Measurements from ENCODE around the gene ADGRD1.
"Not testable (repeated sequence)": the region's sequence is repeated elsewhere in the genome, so short reads cannot be mapped to it uniquely, and the experiment has no call there.

Gene ADGRD1

DNA sequence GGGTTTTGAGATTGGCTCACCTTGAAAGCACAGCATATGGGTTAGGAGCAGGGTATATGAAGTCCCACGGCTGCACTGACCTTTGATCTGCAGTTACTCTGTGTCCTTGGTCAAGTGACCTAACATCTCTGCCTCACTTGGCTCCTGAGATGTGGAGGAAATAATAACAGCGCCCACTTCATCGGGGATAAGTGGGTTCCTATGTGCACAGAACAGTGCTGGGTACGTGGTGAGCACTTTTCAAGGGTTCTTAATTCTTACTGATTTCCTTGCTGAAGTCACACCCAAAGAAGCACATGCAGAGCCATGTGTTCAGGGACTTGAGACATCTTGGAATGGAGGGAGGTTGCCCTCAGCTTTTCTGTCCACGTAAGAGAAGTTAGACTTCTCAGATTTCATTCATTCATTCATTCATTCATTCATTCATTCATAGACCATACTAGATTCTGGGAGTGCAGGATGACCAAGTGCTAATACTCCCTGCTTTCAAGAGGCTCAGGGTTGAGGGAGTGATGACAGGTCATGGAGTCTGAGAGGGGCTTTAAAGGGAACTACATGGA is 39.4 kb downstream of the ADGRD1 start:
- H3K27ac ChIP-seq (replicated peaks) = no peak overlapping the region
- H3K4me3 ChIP-seq (replicated peaks; ENCODE audit: insufficient read depth, low read length) = no peak overlapping the region
- DNase-seq (ENCODE audit: low read depth in 1 of 2, low spot score in 1 of 2) = no peak
- H3K27me3 ChIP-seq (ENCODE audit: insufficient read depth, poor library complexity, severe bottlenecking) = no peaks in the 10 kb centered on the region
- TF ChIP-seq GABPA (IDR thresholded peaks at IDR 0.05; ENCODE audit: low read depth) (no peak), POLR2AphosphoS5 (IDR thresholded peaks at IDR 0.05; ENCODE audit: low read depth) (no peak), SPI1 (IDR thresholded peaks at IDR 0.05; ENCODE audit: borderline replicate concordance, low read depth) (no peak)
- TF ChIP-seq, protein P1, sequence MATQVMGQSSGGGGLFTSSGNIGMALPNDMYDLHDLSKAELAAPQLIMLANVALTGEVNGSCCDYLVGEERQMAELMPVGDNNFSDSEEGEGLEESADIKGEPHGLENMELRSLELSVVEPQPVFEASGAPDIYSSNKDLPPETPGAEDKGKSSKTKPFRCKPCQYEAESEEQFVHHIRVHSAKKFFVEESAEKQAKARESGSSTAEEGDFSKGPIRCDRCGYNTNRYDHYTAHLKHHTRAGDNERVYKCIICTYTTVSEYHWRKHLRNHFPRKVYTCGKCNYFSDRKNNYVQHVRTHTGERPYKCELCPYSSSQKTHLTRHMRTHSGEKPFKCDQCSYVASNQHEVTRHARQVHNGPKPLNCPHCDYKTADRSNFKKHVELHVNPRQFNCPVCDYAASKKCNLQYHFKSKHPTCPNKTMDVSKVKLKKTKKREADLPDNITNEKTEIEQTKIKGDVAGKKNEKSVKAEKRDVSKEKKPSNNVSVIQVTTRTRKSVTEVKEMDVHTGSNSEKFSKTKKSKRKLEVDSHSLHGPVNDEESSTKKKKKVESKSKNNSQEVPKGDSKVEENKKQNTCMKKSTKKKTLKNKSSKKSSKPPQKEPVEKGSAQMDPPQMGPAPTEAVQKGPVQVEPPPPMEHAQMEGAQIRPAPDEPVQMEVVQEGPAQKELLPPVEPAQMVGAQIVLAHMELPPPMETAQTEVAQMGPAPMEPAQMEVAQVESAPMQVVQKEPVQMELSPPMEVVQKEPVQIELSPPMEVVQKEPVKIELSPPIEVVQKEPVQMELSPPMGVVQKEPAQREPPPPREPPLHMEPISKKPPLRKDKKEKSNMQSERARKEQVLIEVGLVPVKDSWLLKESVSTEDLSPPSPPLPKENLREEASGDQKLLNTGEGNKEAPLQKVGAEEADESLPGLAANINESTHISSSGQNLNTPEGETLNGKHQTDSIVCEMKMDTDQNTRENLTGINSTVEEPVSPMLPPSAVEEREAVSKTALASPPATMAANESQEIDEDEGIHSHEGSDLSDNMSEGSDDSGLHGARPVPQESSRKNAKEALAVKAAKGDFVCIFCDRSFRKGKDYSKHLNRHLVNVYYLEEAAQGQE (IDR thresholded peaks at IDR 0.05; ENCODE audit: insufficient replicate concordance, low read depth) = no peak
- TF ChIP-seq, protein P2, sequence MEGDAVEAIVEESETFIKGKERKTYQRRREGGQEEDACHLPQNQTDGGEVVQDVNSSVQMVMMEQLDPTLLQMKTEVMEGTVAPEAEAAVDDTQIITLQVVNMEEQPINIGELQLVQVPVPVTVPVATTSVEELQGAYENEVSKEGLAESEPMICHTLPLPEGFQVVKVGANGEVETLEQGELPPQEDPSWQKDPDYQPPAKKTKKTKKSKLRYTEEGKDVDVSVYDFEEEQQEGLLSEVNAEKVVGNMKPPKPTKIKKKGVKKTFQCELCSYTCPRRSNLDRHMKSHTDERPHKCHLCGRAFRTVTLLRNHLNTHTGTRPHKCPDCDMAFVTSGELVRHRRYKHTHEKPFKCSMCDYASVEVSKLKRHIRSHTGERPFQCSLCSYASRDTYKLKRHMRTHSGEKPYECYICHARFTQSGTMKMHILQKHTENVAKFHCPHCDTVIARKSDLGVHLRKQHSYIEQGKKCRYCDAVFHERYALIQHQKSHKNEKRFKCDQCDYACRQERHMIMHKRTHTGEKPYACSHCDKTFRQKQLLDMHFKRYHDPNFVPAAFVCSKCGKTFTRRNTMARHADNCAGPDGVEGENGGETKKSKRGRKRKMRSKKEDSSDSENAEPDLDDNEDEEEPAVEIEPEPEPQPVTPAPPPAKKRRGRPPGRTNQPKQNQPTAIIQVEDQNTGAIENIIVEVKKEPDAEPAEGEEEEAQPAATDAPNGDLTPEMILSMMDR (IDR thresholded peaks at IDR 0.05; ENCODE audit: insufficient read depth, low read length) = no peak

DNA sequence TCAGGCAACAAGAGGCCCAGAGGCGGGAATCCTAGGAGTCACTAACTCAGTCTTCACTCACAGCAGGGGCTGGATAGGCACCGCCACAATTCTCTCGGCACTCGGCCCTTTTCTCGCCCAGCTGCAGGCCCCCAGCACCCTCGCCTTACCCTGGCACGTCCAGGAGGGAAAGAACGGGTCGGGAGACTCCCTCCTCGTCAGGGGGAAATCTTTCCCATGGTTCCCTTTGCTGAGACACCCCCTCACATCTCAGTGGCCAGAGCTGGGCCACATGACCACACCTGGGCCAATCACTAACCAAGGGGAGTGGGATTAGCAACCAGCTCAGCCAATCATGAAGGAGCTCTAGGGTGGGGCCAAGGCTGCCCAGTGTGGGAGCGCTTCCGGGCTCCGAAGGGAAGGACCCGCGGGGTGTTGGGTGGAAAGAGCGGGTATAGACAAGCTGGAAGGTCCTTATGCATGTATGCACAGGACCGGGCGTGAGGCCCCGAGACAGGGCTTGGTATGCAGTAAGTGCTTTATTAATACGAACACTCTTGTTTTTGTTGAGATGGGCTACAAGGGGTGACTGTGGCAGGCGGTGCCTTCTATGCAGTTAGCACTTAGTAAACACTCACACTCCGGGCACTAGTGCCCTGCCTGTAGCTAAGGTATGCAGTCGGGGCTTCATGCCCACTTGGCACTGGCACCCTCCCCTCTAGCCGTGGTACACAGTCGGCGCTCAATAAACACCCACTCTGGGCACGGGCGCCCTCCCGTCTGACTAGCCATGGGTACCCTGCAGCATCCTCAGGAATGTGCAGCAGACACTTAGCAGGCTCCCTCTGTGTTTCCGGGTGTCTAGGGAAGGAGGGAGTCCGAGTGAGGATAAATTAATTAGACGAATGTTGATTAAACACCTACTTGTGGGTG is 40.3 kb downstream of the ADGRD1 start:
- Histone ChIP-seq H3K27ac (replicated peaks) (no peak overlapping the region), H3K4me3 (replicated peaks; ENCODE audit: insufficient read depth, low read length) (no peak overlapping the region), H3K27me3 (ENCODE audit: insufficient read depth, poor library complexity, severe bottlenecking) (no peaks in the 10 kb centered on the region)
- DNase-seq (ENCODE audit: low read depth in 1 of 2, low spot score in 1 of 2) = no peak
- TF ChIP-seq, protein P1 (IDR thresholded peaks at IDR 0.05; ENCODE audit: insufficient replicate concordance, low read depth) = no peak
- TF ChIP-seq, protein P2 (IDR thresholded peaks at IDR 0.05; ENCODE audit: insufficient read depth, low read length) = no peak
- no peak for TF ChIP-seq SPI1 (IDR thresholded peaks at IDR 0.05; ENCODE audit: borderline replicate concordance, low read depth)
- no peak for TF ChIP-seq POLR2AphosphoS5 (IDR thresholded peaks at IDR 0.05; ENCODE audit: low read depth)
- no peak for TF ChIP-seq GABPA (IDR thresholded peaks at IDR 0.05; ENCODE audit: low read depth)

DNA sequence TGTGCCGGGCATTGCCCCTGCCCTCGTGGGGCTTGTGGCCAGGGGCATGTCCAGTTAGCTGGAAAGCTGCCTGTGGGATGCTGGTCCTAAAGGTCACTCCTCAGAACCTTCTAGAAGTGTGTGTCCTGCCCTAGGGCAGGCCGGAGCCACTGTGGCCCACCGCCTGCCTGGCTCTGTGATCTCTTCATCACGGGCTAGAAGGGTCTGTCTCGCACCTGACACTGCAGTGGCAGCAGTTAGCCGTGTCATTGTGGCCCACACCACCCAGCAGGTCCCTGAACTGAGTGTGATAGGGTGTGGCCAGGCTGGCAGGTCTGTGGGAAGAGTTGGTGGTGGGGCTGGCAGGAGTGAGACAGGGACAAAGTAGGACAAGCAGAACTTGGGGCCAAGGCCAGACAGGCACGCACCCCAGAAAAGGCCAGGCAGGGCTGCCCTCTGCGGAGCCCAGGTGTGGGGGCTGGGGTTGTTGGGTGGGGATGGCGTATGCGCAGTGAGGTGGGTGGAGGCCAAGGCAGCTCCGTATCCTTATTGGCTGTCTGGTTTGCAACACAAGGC is 41.2 kb downstream of the ADGRD1 start:
- DNase-seq (ENCODE audit: low read depth in 1 of 2, low spot score in 1 of 2) = no peak
- H3K27ac ChIP-seq (replicated peaks) = no peak overlapping the region
- no peaks in the 10 kb centered on the region for H3K27me3 ChIP-seq (ENCODE audit: insufficient read depth, poor library complexity, severe bottlenecking)
- no peak overlapping the region for H3K4me3 ChIP-seq (replicated peaks; ENCODE audit: insufficient read depth, low read length)
- TF ChIP-seq, protein P1 (IDR thresholded peaks at IDR 0.05; ENCODE audit: insufficient replicate concordance, low read depth) = no peak
- TF ChIP-seq SPI1 (IDR thresholded peaks at IDR 0.05; ENCODE audit: borderline replicate concordance, low read depth) (no peak), POLR2AphosphoS5 (IDR thresholded peaks at IDR 0.05; ENCODE audit: low read depth) (no peak), GABPA (IDR thresholded peaks at IDR 0.05; ENCODE audit: low read depth) (no peak)
- TF ChIP-seq, protein P2 (IDR thresholded peaks at IDR 0.05; ENCODE audit: insufficient read depth, low read length) = no peak

DNA sequence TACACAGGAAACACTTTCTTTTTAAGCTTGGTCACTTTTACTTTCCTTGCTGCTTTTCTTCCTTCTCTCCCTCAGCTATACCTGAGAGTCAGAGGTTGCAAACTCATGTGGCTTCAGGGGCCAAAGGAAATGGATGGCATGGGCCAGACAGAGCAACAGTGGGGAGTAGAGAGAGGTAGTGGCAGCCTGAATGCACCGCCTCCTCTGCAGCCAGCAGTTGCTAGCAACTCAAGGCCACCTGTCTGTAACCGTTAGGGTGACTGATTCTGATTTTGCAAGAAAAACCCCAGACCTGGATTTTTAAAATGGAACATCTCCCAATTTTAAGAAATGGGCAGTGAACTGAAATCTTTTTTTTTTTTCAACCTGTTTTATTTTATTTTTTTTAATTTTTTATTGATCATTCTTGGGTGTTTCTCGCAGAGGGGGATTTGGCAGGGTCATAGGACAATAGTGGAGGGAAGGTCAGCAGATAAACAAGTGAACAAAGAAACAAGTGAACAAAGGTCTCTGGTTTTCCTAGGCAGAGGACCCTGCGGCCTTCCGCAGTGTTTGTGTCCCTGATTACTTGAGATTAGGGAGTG is 41.8 kb downstream of the ADGRD1 start:
- not testable (repeated sequence) for H3K4me3 ChIP-seq (replicated peaks; ENCODE audit: insufficient read depth, low read length); DNase-seq (ENCODE audit: low read depth in 1 of 2, low spot score in 1 of 2)

More for the DNA sequence above, 41.8 kb downstream of the ADGRD1 start:
- not testable (repeated sequence) for H3K27me3 ChIP-seq (ENCODE audit: insufficient read depth, poor library complexity, severe bottlenecking); H3K27ac ChIP-seq (replicated peaks)
